Glutamatergic neuron (in vitro differentiated cells): Measurements from ENCODE around the gene HELT. TPM values are rescaled to one million over a fixed set of nuclear protein-coding genes. Genes with fewer than 3 reads are reported as not detected.
A peak's percentile ranks its signal among the peaks of the same experiment; 100 is the strongest.

Experiments used
- DNase-seq: peaks from one replicate; pipeline ENCODE4 v3.0.0; 2022
- H3K27ac Mint-ChIP-seq: one replicate; pipeline ENCODE4 v1.8.0; 2020; ENCODE audit warnings: mild to moderate bottlenecking, mixed read lengths, inconsistent platforms; ENCODE audit not compliant: unreplicated experiment
- H3K27me3 Mint-ChIP-seq: one replicate; pipeline ENCODE4 v1.8.0; 2020; ENCODE audit warnings: mild to moderate bottlenecking, moderate library complexity, mixed read lengths, inconsistent platforms; ENCODE audit not compliant: unreplicated experiment
- H3K36me3 Mint-ChIP-seq: one replicate; pipeline ENCODE4 v1.8.0; 2020; ENCODE audit warnings: mild to moderate bottlenecking, mixed read lengths, inconsistent platforms; ENCODE audit not compliant: unreplicated experiment
- H3K4me1 Mint-ChIP-seq: one replicate; pipeline ENCODE4 v1.8.0; 2020; ENCODE audit warnings: mild to moderate bottlenecking, low read depth, mixed read lengths, inconsistent platforms; ENCODE audit not compliant: unreplicated experiment
- H3K4me3 Mint-ChIP-seq: one replicate; pipeline ENCODE4 v1.8.0; 2020; ENCODE audit warnings: mild to moderate bottlenecking, mixed read lengths, inconsistent platforms; ENCODE audit not compliant: unreplicated experiment
- H3K9me3 Mint-ChIP-seq: one replicate; pipeline ENCODE4 v1.8.0; 2020; ENCODE audit warnings: mild to moderate bottlenecking, moderate library complexity, mixed read lengths, inconsistent platforms; ENCODE audit not compliant: unreplicated experiment
- total RNA-seq: library from RNA; stranded (reverse); fragmentation: NEBNext Ultra II Directional; extraction: Animal tissue kit (Norgen Biotek cat#: 25700); gene quantifications from one replicate; pipeline ENCODE4 v1.2.1, GENCODE V29; 2021; ENCODE audit not compliant: unreplicated experiment
- TF ChIP-seq, protein P1 (sequence below): fragments of 200-600 bp; sonication (generic); IDR thresholded peaks from one replicate; pipeline ENCODE4 v1.5.0; 2021; ENCODE audit not compliant: partially characterized antibody, unreplicated experiment

HELT gene
- total RNA-seq, 1 donor from 2014 or later = not detected

- TF ChIP-seq, protein P1, sequence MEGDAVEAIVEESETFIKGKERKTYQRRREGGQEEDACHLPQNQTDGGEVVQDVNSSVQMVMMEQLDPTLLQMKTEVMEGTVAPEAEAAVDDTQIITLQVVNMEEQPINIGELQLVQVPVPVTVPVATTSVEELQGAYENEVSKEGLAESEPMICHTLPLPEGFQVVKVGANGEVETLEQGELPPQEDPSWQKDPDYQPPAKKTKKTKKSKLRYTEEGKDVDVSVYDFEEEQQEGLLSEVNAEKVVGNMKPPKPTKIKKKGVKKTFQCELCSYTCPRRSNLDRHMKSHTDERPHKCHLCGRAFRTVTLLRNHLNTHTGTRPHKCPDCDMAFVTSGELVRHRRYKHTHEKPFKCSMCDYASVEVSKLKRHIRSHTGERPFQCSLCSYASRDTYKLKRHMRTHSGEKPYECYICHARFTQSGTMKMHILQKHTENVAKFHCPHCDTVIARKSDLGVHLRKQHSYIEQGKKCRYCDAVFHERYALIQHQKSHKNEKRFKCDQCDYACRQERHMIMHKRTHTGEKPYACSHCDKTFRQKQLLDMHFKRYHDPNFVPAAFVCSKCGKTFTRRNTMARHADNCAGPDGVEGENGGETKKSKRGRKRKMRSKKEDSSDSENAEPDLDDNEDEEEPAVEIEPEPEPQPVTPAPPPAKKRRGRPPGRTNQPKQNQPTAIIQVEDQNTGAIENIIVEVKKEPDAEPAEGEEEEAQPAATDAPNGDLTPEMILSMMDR = no peak
- DNase-seq = no peak
- Mint-ChIP-seq H3K27me3 (no peaks in the 10 kb centered on the region), H3K36me3 (peaks cover 5% of the 10 kb centered on the region), H3K4me1 (peaks cover 15% of the 10 kb centered on the region), H3K4me3 (no peak overlapping the region), H3K9me3 (peaks cover 2% of the 10 kb centered on the region), H3K27ac (no peak overlapping the region)
Observed at GRCh38 chr4:184977747-184978146, 40.5 kb upstream of the HELT start.

- Mint-ChIP-seq H3K9me3 (peaks cover 2% of the 10 kb centered on the region), H3K4me1 (peaks cover 15% of the 10 kb centered on the region), H3K27ac (no peak overlapping the region), H3K4me3 (no peak overlapping the region), H3K27me3 (no peaks in the 10 kb centered on the region), H3K36me3 (peaks cover under 1% of the 10 kb centered on the region)
- no peak for DNase-seq
- TF ChIP-seq, protein P1 = no peak
Observed at GRCh38 chr4:184978211-184978610, 40.1 kb upstream of the HELT start.

- no peaks in the 10 kb centered on the region for H3K27me3 Mint-ChIP-seq
- H3K9me3 Mint-ChIP-seq = peaks cover 2% of the 10 kb centered on the region
- no peaks in the 10 kb centered on the region for H3K36me3 Mint-ChIP-seq
- no peak overlapping the region for H3K4me3 Mint-ChIP-seq
- peak overlapping the region; percentile 30 for H3K27ac Mint-ChIP-seq
- TF ChIP-seq, protein P1 = no peak
- peaks cover 15% of the 10 kb centered on the region for H3K4me1 Mint-ChIP-seq
- no peak for DNase-seq
Observed at GRCh38 chr4:184979461-184980124, 38.7 kb upstream of the HELT start.

GRCh38 chr4:184980261-184980660 lies 38.0 kb upstream of the HELT start:
- Mint-ChIP-seq H3K4me1 (peaks cover 15% of the 10 kb centered on the region), H3K9me3 (peaks cover 2% of the 10 kb centered on the region), H3K27ac (peak overlapping the region; percentile 9), H3K27me3 (no peaks in the 10 kb centered on the region), H3K4me3 (no peak overlapping the region), H3K36me3 (no peaks in the 10 kb centered on the region)
- no peak for DNase-seq
- TF ChIP-seq, protein P1 = no peak

DNA sequence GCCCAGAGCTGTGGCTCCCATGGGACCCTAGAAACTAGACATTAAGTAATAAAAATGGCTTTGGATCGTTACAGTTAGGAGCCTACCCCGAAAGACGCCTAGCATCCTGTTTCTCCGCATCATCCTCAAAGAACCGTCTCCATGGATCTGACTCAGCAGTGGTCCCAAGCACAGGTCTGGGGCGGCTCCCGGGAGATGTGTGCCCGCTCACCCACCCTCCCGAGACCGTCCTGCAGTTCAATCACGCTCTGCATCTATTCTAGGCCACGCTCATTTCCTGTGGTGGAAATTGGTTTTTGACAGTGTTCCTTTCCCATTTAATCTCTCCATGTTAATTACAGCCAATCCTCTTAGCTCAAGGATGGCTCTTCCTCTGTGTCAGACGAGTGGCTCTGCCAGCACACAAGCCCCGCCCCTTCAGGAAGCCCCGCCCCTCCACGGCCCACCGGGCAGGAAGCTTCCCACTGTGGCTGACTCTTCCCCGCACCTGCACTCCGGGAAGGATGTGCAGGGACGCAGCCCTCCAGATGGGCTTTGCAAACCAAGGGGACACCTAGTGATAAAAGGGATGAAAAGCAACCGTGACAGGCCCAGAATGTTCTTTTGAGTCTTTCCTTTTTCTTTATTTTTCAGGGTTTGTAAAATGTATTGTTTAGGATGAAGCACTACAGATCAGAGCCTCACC lies 34.5 kb upstream of the HELT start:
- H3K27me3 Mint-ChIP-seq = no peaks in the 10 kb centered on the region
- H3K36me3 Mint-ChIP-seq = no peaks in the 10 kb centered on the region
- DNase-seq = peak; percentile 81
- H3K27ac Mint-ChIP-seq = no peak overlapping the region
- no peak overlapping the region for H3K4me3 Mint-ChIP-seq
- TF ChIP-seq, protein P1 = no peak
- H3K9me3 Mint-ChIP-seq = peaks cover 2% of the 10 kb centered on the region
- H3K4me1 Mint-ChIP-seq = peaks cover 15% of the 10 kb centered on the region
